Measurements from ENCODE around the gene NLRP3.
A peak's percentile ranks its signal among the peaks of the same experiment; 100 is the strongest.
"Not testable (repeated sequence)": the region's sequence is repeated elsewhere in the genome, so short reads cannot be mapped to it uniquely, and the experiment has no call there.

The NLRP3 gene

GRCh38 chr1:247474367-247474766, 58.4 kb downstream of the NLRP3 start:
- DNase-seq, result no peak

- no peak for DNase-seq
Measured at GRCh38 chr1:247475793-247476192, 59.8 kb downstream of the NLRP3 start.

DNA sequence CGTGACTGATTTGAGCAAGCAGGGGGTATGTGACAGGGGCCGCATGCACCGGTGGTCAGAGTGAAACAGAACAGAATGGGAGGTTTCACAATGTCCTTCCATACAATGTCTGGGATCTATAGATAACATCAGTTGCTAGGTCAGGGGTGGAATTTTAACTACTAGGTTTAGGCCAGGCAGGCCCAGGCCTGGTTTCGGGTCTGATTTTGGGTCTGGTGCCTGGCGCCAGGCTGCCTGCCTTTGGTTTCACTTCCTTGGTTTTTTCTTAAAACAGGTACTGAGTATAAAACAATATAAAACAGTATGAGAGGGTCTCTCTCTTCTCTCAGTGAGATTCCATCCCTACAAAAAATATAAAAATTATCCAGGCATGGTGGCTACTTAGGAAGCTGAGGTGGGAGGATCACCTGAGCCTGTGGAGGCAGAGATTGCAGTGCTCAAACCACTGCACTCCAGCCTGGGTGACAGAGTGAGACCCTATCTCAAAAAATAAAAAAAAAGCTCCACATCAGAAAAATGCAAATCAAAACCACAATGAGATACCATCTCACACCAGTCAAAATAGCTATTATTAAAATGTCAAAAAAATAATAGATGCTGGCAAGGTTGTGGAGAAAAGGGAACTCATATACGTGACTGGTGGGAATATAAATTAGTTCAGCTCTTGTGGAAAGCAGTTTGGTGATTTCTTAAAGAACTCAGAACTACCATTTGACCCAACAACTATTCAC, 60.5 kb downstream of the NLRP3 start:
- DNase-seq, result not testable (repeated sequence)

DNA sequence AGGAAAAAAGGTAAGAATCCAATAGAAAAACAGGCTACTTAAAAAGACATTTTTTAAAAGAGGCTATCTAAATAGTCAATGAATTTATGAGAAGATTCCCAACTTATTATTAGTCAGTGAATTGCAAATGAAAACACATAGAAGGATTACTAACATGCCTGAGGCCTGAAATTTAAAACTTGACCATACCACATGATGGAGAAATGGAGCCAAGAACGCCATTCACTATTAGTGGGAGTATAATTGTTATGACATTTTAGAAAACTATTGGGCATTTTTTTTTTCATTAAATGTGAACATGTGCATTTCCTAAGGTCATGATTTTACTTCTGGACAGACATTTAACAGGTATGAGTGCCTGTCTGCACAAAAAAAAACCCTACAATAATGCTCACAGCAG, 66.8 kb downstream of the NLRP3 start:
- no peak for DNase-seq

DNA sequence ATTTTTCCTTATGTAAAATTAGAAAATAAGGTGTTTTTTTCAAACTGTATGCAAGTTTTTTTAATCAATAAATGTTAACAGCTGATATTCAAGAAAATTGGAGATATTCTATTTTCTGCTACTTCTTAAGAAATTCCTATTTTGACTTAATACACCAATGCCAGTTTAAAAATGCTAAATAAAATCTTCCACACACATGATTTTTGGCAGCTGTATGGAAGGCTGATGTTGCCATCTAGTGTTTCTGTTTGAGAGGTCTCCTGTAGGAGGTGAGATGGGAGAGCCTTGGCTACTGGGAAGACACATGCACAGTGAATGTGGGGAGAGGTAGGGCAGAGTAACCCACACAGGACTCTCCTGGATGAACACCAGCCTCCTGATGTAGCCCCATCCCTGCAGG, 71.1 kb downstream of the NLRP3 start:
- DNase-seq, result peak; percentile 3

GRCh38 chr1:247491328-247491727, 75.4 kb downstream of the NLRP3 start:
- DNase-seq, result no peak

GRCh38 chr1:247493106-247493505, 77.1 kb downstream of the NLRP3 start:
- DNase-seq, result no peak

GRCh38 chr1:247494767-247495166, 78.8 kb downstream of the NLRP3 start:
- DNase-seq, result no peak

DNA sequence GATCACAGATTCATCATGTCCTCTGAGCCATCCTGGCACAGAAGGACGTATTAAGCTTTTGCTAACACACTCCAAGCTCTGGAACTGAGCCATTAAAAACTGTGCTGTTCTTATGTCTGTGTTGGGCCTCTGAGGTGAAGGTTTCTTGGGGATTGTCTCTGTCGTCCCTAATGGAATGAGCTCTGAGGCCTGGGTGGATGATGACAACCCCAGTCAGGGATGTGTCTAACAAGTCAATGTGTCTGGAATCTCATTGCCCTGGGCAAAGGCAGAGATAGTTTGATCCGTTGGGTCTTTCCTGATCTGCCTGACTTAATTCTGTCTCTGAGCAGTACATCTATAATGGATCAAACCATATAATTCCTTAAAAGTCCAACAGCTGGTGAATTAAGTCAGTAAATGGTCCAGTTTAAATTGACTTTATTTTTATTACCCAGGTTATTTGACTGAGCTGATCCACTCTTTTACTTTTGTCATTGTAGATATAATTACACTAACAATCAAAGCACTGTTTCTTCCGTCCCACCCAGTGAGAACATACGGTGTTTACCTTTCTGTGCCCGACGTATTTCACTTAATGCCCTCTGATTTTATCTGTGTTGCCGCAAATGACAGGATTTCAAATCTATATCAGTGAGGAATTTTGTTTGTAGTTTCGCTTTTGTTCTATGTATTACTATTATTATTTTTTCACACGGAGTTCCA, 80.8 kb downstream of the NLRP3 start:
- DNase-seq, result peak; percentile 37

Measured in NCI-H748 treated with DMSO at 0.1 percent for 48 hours (cell line).